GM23248 (cell line): ENCODE measurements around the gene PPIL4.

Experiments used
- EZH2 ChIP-seq: fragments of 200-600 bp; sonication (generic); IDR thresholded peaks from 2 replicates; pipeline ENCODE4 v1.6.1; 2018; ENCODE audit warnings: antibody characterized with exemption, mild to moderate bottlenecking; ENCODE audit not compliant: insufficient read depth, poor library complexity, severe bottlenecking
- EZH2phosphoT487 ChIP-seq: fragments of 200-600 bp; sonication (generic); IDR thresholded peaks from 2 replicates; pipeline ENCODE4 v1.6.1; 2018; ENCODE audit warnings: antibody characterized with exemption, moderate library complexity, mild to moderate bottlenecking, low read depth; ENCODE audit not compliant: insufficient read depth

GRCh38 chr6:149566410-149567193 is 20.8 kb upstream of the PPIL4 start:
- TF ChIP-seq EZH2phosphoT487 (no peak), EZH2 (no peak)
